ENCODE data around the gene MAPK11.

DNA sequence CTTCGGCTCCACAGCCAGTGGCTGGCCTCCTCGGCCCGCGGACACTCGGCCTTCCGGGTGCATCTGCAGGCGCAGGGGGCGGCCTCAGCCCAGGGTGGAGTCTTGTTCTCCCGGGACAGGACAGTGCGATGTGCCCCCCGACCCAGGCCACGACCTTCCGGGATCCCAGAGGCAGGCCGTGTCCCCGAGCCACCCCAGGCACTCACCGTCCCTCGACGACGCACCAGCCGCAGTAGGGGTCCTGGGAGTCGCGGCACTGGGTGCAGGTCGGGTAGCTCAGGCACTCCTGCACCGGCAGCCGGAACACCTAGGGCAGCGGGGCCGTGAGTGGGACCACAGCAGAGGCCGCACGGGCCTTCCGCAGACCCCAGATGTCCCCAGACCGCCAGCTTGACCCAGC, 17.6 kb upstream of the MAPK11 start:
- TF ChIP-seq EZH2 (IDR thresholded peaks at IDR 0.05; ENCODE audit: borderline replicate concordance, control insufficient read depth, low read depth, low read length) (no peak), NR2F1 (conservative IDR thresholded peaks at IDR 0.05) (no peak), SP1 (IDR thresholded peaks at IDR 0.05; ENCODE audit: low read depth, low read length) (no peak), POLR2A (IDR thresholded peaks at IDR 0.05; ENCODE audit: low read depth, low read length) (no peak), ZNF207 (IDR thresholded peaks at IDR 0.05; ENCODE audit: borderline replicate concordance) (no peak), MEF2A (IDR thresholded peaks at IDR 0.05; ENCODE audit: insufficient read depth, low read depth, low read length) (no peak), EP300 (IDR thresholded peaks at IDR 0.05; ENCODE audit: borderline replicate concordance in 1 of 2, control insufficient read depth in 1 of 2, low read depth in 2 of 2, low read length in 2 of 2) (no peak), CEBPB (IDR thresholded peaks at IDR 0.05; ENCODE audit: borderline replicate concordance in 1 of 2, low read depth in 2 of 2, low read length in 2 of 2) (no peak), ZNF274 (IDR thresholded peaks at IDR 0.05; ENCODE audit: insufficient read depth, insufficient read length) (no peak), CHD4 (IDR thresholded peaks at IDR 0.05) (no peak)
- TF ChIP-seq, protein P1, sequence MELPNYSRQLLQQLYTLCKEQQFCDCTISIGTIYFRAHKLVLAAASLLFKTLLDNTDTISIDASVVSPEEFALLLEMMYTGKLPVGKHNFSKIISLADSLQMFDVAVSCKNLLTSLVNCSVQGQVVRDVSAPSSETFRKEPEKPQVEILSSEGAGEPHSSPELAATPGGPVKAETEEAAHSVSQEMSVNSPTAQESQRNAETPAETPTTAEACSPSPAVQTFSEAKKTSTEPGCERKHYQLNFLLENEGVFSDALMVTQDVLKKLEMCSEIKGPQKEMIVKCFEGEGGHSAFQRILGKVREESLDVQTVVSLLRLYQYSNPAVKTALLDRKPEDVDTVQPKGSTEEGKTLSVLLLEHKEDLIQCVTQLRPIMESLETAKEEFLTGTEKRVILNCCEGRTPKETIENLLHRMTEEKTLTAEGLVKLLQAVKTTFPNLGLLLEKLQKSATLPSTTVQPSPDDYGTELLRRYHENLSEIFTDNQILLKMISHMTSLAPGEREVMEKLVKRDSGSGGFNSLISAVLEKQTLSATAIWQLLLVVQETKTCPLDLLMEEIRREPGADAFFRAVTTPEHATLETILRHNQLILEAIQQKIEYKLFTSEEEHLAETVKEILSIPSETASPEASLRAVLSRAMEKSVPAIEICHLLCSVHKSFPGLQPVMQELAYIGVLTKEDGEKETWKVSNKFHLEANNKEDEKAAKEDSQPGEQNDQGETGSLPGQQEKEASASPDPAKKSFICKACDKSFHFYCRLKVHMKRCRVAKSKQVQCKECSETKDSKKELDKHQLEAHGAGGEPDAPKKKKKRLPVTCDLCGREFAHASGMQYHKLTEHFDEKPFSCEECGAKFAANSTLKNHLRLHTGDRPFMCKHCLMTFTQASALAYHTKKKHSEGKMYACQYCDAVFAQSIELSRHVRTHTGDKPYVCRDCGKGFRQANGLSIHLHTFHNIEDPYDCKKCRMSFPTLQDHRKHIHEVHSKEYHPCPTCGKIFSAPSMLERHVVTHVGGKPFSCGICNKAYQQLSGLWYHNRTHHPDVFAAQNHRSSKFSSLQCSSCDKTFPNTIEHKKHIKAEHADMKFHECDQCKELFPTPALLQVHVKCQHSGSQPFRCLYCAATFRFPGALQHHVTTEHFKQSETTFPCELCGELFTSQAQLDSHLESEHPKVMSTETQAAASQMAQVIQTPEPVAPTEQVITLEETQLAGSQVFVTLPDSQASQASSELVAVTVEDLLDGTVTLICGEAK (IDR thresholded peaks at IDR 0.05; ENCODE audit: borderline replicate concordance) = no peak
- TF ChIP-seq, protein P2, sequence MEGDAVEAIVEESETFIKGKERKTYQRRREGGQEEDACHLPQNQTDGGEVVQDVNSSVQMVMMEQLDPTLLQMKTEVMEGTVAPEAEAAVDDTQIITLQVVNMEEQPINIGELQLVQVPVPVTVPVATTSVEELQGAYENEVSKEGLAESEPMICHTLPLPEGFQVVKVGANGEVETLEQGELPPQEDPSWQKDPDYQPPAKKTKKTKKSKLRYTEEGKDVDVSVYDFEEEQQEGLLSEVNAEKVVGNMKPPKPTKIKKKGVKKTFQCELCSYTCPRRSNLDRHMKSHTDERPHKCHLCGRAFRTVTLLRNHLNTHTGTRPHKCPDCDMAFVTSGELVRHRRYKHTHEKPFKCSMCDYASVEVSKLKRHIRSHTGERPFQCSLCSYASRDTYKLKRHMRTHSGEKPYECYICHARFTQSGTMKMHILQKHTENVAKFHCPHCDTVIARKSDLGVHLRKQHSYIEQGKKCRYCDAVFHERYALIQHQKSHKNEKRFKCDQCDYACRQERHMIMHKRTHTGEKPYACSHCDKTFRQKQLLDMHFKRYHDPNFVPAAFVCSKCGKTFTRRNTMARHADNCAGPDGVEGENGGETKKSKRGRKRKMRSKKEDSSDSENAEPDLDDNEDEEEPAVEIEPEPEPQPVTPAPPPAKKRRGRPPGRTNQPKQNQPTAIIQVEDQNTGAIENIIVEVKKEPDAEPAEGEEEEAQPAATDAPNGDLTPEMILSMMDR (IDR thresholded peaks at IDR 0.05 in 2 of 3, conservative IDR thresholded peaks at IDR 0.05 in 1 of 3; ENCODE audit: control insufficient read depth in 2 of 3, extremely low read depth in 1 of 3, insufficient read depth in 1 of 3, low read depth in 3 of 3, low read length in 3 of 3) = no peak
- TF ChIP-seq, protein P3, sequence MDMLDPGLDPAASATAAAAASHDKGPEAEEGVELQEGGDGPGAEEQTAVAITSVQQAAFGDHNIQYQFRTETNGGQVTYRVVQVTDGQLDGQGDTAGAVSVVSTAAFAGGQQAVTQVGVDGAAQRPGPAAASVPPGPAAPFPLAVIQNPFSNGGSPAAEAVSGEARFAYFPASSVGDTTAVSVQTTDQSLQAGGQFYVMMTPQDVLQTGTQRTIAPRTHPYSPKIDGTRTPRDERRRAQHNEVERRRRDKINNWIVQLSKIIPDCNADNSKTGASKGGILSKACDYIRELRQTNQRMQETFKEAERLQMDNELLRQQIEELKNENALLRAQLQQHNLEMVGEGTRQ (IDR thresholded peaks at IDR 0.05; ENCODE audit: borderline replicate concordance, low read depth, low read length) = no peak
- TF ChIP-seq, protein P4, sequence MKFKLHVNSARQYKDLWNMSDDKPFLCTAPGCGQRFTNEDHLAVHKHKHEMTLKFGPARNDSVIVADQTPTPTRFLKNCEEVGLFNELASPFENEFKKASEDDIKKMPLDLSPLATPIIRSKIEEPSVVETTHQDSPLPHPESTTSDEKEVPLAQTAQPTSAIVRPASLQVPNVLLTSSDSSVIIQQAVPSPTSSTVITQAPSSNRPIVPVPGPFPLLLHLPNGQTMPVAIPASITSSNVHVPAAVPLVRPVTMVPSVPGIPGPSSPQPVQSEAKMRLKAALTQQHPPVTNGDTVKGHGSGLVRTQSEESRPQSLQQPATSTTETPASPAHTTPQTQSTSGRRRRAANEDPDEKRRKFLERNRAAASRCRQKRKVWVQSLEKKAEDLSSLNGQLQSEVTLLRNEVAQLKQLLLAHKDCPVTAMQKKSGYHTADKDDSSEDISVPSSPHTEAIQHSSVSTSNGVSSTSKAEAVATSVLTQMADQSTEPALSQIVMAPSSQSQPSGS (IDR thresholded peaks at IDR 0.05; ENCODE audit: low read length) = no peak

Data from GM12878 (cell line).